K562 (cell line): ENCODE measurements around the gene TOMM6. TPM values are rescaled to one million over a fixed set of nuclear protein-coding genes. Genes with fewer than 3 reads are reported as not detected.
A peak's percentile ranks its signal among the peaks of the same experiment; 100 is the strongest.

Source experiments
- ATAC-seq: fragments of 200-7000 bp; cut with Tn5 transposase; 3 replicates; pipeline ENCODE4 v1.9.1; 2020; ENCODE audit warnings: moderate library complexity
- BruUV-seq: library from RNA; stranded (reverse); fragments of 400-500 nt; replicated peaks from 2 replicates; lab custom pipeline; 2021; lab: Mats Ljungman, UMichigan
- CTCF ChIA-PET: fragments of 300-600 bp; formaldehyde crosslinking; extraction: SDS; loops from one replicate; lab custom pipeline; 2021; ENCODE audit warnings: low intra/inter-chr PET ratio; lab: Yijun Ruan, JAX
- POLR2A ChIA-PET: fragments of 300-600, 350-650 bp; sonication (Branson Sonifier 250); formaldehyde crosslinking; extraction: SDS; loops from one replicate; lab custom pipeline; 2021; ENCODE audit warnings: antibody characterized with exemption, inconsistent platforms; lab: Yijun Ruan, JAX
- DNase-seq, 4 experiments: peaks; one replicate each; pipeline versions ENCODE4 v3.0.0 to v3.0.0-alpha.2; 2011 to 2018; ENCODE audit warnings: low spot score in 3 of 4, mixed read lengths in 3 of 4; ENCODE audit errors: extremely low read depth in 1 of 4
- FAIRE-seq: peaks from 2 replicates; lab custom pipeline; 2011; peaks lifted over from hg19 to GRCh38; lab: Jason Lieb, UNC
- H2AFZ ChIP-seq: 2 replicates; pipeline ENCODE4 v1.6.0; 2011; ENCODE audit warnings: low read depth, low read length, control low read depth, inconsistent platforms
- H3K27ac ChIP-seq: fragments of 200-600 bp; 3 replicates; pipeline ENCODE4 v1.8.0; 2011; ENCODE audit warnings: low read depth, mild to moderate bottlenecking, control low read depth, inconsistent platforms, low read length, moderate library complexity, mixed read lengths; ENCODE audit errors: extremely low read depth
- H3K27me3 ChIP-seq, 2 experiments: fragments of 300-600 bp in 1 of 2; 2 replicates in 1 of 2; 3 replicates in 1 of 2; pipeline versions ENCODE4 v1.6.0 to v1.8.0; 2011; ENCODE audit warnings: inconsistent platforms in 2 of 2, low read length in 2 of 2, mild to moderate bottlenecking in 1 of 2, mixed read lengths in 1 of 2, moderate library complexity in 1 of 2; ENCODE audit not compliant: control insufficient read depth in 2 of 2, insufficient read depth in 2 of 2
- H3K36me3 ChIP-seq: fragments of 300-600 bp; 3 replicates; pipeline ENCODE4 v1.8.0; 2011; ENCODE audit warnings: mild to moderate bottlenecking, low read length, inconsistent platforms; ENCODE audit not compliant: control insufficient read depth, insufficient read depth
- H3K4me1 ChIP-seq, 2 experiments: fragments of 200-600 bp in 1 of 2; replicated peaks in 1 of 2; 2 replicates in 1 of 2; 3 replicates in 1 of 2; pipeline versions ENCODE4 v1.5.1 to v1.8.0; 2011; ENCODE audit warnings: inconsistent platforms in 2 of 2, low read length in 2 of 2, mild to moderate bottlenecking in 1 of 2, mixed read lengths in 1 of 2, moderate library complexity in 1 of 2; ENCODE audit not compliant: control insufficient read depth in 2 of 2, insufficient read depth in 2 of 2
- H3K4me2 ChIP-seq: 2 replicates; pipeline ENCODE4 v1.6.1; 2011; ENCODE audit warnings: low read length, control low read depth, inconsistent platforms, mixed read lengths; ENCODE audit not compliant: insufficient read depth
- H3K4me3 ChIP-seq: fragments of 200-600 bp; sonication (generic), shearing (Covaris generic); 2 replicates; pipeline ENCODE4 v1.5.1; 2016; ENCODE audit warnings: control low read depth, inconsistent platforms
- H3K79me2 ChIP-seq: fragments of 200-600 bp; 3 replicates; pipeline ENCODE4 v1.8.0; 2011; ENCODE audit warnings: low read length, inconsistent platforms; ENCODE audit not compliant: control insufficient read depth, insufficient read depth
- H3K9ac ChIP-seq, 2 experiments: 2 replicates each; pipeline versions ENCODE4 v1.6.0 to v1.6.1; 2011; ENCODE audit warnings: low read depth in 2 of 2, low read length in 2 of 2, control low read depth in 1 of 2, inconsistent platforms in 1 of 2, mild to moderate bottlenecking in 1 of 2, mixed read lengths in 1 of 2; ENCODE audit not compliant: insufficient read depth in 1 of 2
- H3K9me1 ChIP-seq: one replicate; pipeline ENCODE4 v1.6.0; 2011; ENCODE audit warnings: inconsistent platforms, mild to moderate bottlenecking, low read length, moderate library complexity; ENCODE audit not compliant: control insufficient read depth, insufficient read depth
- H3K9me3 ChIP-seq: replicated peaks from 2 replicates; pipeline ENCODE4 v1.5.1; 2011; ENCODE audit warnings: low read depth, low read length, inconsistent platforms; ENCODE audit not compliant: control insufficient read depth, insufficient read depth
- H4K20me1 ChIP-seq: replicated peaks from 2 replicates; pipeline ENCODE4 v1.6.1; 2011; ENCODE audit warnings: low read length, inconsistent platforms, mixed read lengths; ENCODE audit not compliant: control insufficient read depth, insufficient read depth
- CCNT2 ChIP-seq: IDR thresholded peaks from 2 replicates; pipeline ENCODE4 v1.6.1; 2011; ENCODE audit warnings: borderline replicate concordance, low read depth, mild to moderate bottlenecking, moderate library complexity, mixed read lengths, low read length; ENCODE audit not compliant: insufficient read length; ENCODE audit errors: extremely low read depth
- DDX20 ChIP-seq: fragments of 450-650 bp; IDR thresholded peaks from 2 replicates; pipeline ENCODE4 v1.6.1; 2016; ENCODE audit warnings: missing genetic modification characterization, low read depth, mild to moderate bottlenecking, missing compliant biosample characterization, moderate library complexity
- MEIS2 ChIP-seq: fragments of 450-650 bp; IDR thresholded peaks from 2 replicates; pipeline ENCODE4 v1.6.1; 2014; ENCODE audit warnings: mild to moderate bottlenecking; ENCODE audit not compliant: partially characterized antibody
- PPARD ChIP-seq: fragments of 250-450 bp; sonication (Bioruptor Pico); IDR thresholded peaks from 2 replicates; pipeline ENCODE4 v1.8.0; 2022; ENCODE audit warnings: inconsistent platforms, mild to moderate bottlenecking, moderate library complexity
- SAFB ChIP-seq: fragments of 200-400 bp; formaldehyde crosslinking; IDR thresholded peaks from 2 replicates; pipeline ENCODE4 v1.6.1; 2017; ENCODE audit warnings: low read depth, low read length, borderline replicate concordance
- SREBF2 ChIP-seq: sonication (generic); formaldehyde crosslinking; IDR thresholded peaks from 2 replicates; pipeline ENCODE4 v1.4.0; 2020; ENCODE audit warnings: mild to moderate bottlenecking, missing genetic modification reagents
- ZBTB17 ChIP-seq: fragments of 450-650 bp; formaldehyde crosslinking; IDR thresholded peaks from 2 replicates; pipeline ENCODE4 v1.4.0; 2020; ENCODE audit warnings: mild to moderate bottlenecking
- ZNF146 ChIP-seq: IDR thresholded peaks from one replicate; pipeline ENCODE4 v1.6.1; 2018; ENCODE audit warnings: missing compliant biosample characterization; ENCODE audit not compliant: unreplicated experiment
- WGBS: fragments of 100-300 bp; shearing (Covaris generic); methylation state at CpG from one replicate; pipeline ENCODE4 v1.1.6; 2016; ENCODE audit warnings: low coverage, mixed read lengths; ENCODE audit not compliant: insufficient coverage; ENCODE audit errors: missing lambda C conversion rate; 5-methylcytosine and 5-hydroxymethylcytosine counted together
- in situ Hi-C: fragments of 300-500 bp; cut with MboI; formaldehyde crosslinking; loops from 4 replicates; pipeline ENCODE4 v1.15.0; 2018; ENCODE audit warnings: inconsistent platforms, mixed read lengths
- intact Hi-C: fragments of 100-400 bp; cut with micrococcal nuclease; formaldehyde crosslinking; loops from 2 replicates; pipeline ENCODE4 v1.14.2; 2022
- polyA plus RNA-seq, 8 experiments: library from polyadenylated mRNA; depleted of rRNA in 4 of 8; stranded (reverse) in 5 of 8; unstranded in 3 of 8; fragments of >200 nt; fragmentation: Nextera tagmentation in 2 of 8; fragmentation: Illumina TruSeq in 1 of 8; extraction: Ambion mirVana in 2 of 8; extraction: Trizol in 1 of 8; gene quantifications; 2 replicates each; pipeline versions ENCODE4 v1.2.1 to v1.2.3, GENCODE V29; 2011 to 2014; ENCODE audit warnings: inconsistent platforms in 1 of 8, missing spikeins in 1 of 8
- total RNA-seq, 7 experiments: library from RNA; depleted of rRNA in 6 of 7; stranded (reverse); fragments of >200 nt in 6 of 7; fragmentation: Illumina TruSeq in 2 of 7; extraction: Trizol in 2 of 7; gene quantifications; 2 replicates each; pipeline versions ENCODE4 v1.2.1 to v1.2.3, GENCODE V29; 2011 to 2021; ENCODE audit warnings: low replicate concordance in 1 of 7
- TF ChIP-seq, protein P1 (sequence below): fragments of 450-650 bp; IDR thresholded peaks from 2 replicates; pipeline ENCODE4 v1.6.1; 2016
- TF ChIP-seq, protein P2 (sequence below), 2 experiments: IDR thresholded peaks in 1 of 2; conservative IDR thresholded peaks in 1 of 2; 2 replicates each; pipeline ENCODE4 v1.6.1; 2016; ENCODE audit warnings: low read depth in 2 of 2, mild to moderate bottlenecking in 1 of 2, missing compliant biosample characterization in 1 of 2, missing genetic modification characterization in 1 of 2, moderate library complexity in 1 of 2

TOMM6 gene
- total and polyA plus RNA-seq, 9 of the 15 experiments (the other 6 are each of a cell fraction or from before 2014, with no cell fraction given) = 380 to 2,097 (median 1,065) TPM

DNA sequence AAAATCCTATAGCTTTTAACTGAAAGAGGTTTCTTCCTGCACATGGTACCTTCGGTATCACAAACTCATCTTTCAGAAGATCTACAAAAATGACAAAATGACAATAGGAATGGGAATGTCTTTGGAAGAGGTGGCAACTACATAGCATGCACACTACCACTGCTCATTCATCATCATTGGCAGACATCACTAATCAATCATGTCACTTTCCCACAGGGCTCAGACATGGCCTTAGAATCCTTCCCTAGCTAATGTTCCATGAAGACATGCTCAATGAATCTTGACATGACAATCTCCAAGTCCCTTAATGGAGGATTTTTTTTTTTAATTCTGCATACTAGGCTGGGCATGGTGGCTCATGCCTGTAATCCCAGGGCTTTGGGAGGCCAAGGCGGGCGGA lies 37.1 kb upstream of the TOMM6 start:
- H3K27ac ChIP-seq = no peak overlapping the region
- no peaks in the 10 kb centered on the region for H3K9me1 ChIP-seq
- TF ChIP-seq PPARD (CRISPR knock-in tag) (no peak), DDX20 (no peak), ZNF146 (no peak), MEIS2 (peak; percentile 70), SREBF2 (no peak), ZBTB17 (CRISPR knock-in tag) (0 out of 2 replicates have a peak, but pooled peaks have one; percentile 38), SAFB (no peak), CCNT2 (no peak)
- TF ChIP-seq, protein P1, sequence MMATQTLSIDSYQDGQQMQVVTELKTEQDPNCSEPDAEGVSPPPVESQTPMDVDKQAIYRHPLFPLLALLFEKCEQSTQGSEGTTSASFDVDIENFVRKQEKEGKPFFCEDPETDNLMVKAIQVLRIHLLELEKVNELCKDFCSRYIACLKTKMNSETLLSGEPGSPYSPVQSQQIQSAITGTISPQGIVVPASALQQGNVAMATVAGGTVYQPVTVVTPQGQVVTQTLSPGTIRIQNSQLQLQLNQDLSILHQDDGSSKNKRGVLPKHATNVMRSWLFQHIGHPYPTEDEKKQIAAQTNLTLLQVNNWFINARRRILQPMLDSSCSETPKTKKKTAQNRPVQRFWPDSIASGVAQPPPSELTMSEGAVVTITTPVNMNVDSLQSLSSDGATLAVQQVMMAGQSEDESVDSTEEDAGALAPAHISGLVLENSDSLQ = 0 out of 2 replicates have a peak, but pooled peaks have one; percentile 13
- TF ChIP-seq, protein P2, sequence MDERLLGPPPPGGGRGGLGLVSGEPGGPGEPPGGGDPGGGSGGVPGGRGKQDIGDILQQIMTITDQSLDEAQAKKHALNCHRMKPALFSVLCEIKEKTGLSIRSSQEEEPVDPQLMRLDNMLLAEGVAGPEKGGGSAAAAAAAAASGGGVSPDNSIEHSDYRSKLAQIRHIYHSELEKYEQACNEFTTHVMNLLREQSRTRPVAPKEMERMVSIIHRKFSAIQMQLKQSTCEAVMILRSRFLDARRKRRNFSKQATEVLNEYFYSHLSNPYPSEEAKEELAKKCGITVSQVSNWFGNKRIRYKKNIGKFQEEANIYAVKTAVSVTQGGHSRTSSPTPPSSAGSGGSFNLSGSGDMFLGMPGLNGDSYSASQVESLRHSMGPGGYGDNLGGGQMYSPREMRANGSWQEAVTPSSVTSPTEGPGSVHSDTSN (CRISPR knock-in tag; IDR thresholded peaks at IDR 0.05; ENCODE audit: low read depth) = no peak
- TF ChIP-seq, protein P2 (tag; conservative IDR thresholded peaks at IDR 0.05; ENCODE audit: low read depth) = 0 out of 2 replicates have a peak, but pooled peaks have one; percentile 52
- no peak overlapping the region for H3K4me3 ChIP-seq
- FAIRE-seq (no peak), DNase-seq (no peak), ATAC-seq (no peak)
- H3K27me3 ChIP-seq = peaks cover under 1 to 12% of the 10 kb centered on the region in 2 experiments
- 13% methylated on average over 3 of the region's 3 CpGs for WGBS
- no TSS peak for BruUV-seq
- peaks cover 8 to 14% of the 10 kb centered on the region in 2 experiments; a peak in 4 of 5 replicates for H3K4me1 ChIP-seq
- in situ Hi-C loops (no loop called here), intact Hi-C loops (no loop called here)
- CTCF ChIA-PET = no interaction called here
- no peaks in the 10 kb centered on the region for H3K9me3 ChIP-seq
- H3K36me3 ChIP-seq = no peaks in the 10 kb centered on the region
- no peak overlapping the region for H3K4me2 ChIP-seq
- H3K9ac ChIP-seq = no peak overlapping the region
- H2AFZ ChIP-seq = no peak overlapping the region
- H3K79me2 ChIP-seq = no peaks in the 10 kb centered on the region
- POLR2A ChIA-PET = interaction anchor here (0.8 to 1.9 kb wide), 5 partner anchors 17 to 298 kb away, joined by 3 to 8 read pairs (median 4); no protein-coding TSS in a partner anchor
- H4K20me1 ChIP-seq = no peaks in the 10 kb centered on the region
